ENCODE results near the gene MRTO4.

MRTO4 gene

GRCh38 chr1:19309123-19309813 is 57.7 kb downstream of the MRTO4 start:
- Mint-ChIP-seq H3K36me3 (ENCODE audit: low read depth) (peaks cover 22% of the 10 kb centered on the region), H3K9me3 (no peaks in the 10 kb centered on the region), H3K27me3 (no peaks in the 10 kb centered on the region), H3K4me1 (ENCODE audit: low read depth) (peaks cover 28% of the 10 kb centered on the region), H3K4me3 (no peak overlapping the region), H3K27ac (no peak overlapping the region)
